GM12891 (cell line): ENCODE results near the gene CRTC3.

ENCODE experiments used
- POLR2A ChIP-seq: IDR thresholded peaks from 2 replicates; pipeline ENCODE4 v1.6.1; 2011; ENCODE audit warnings: low read depth, low read length, control low read depth
- POLR2AphosphoS5 ChIP-seq: IDR thresholded peaks from 2 replicates; pipeline ENCODE4 v1.6.1; 2011; ENCODE audit warnings: low read depth, low read length, control low read depth
- POU2F2 ChIP-seq: IDR thresholded peaks from 2 replicates; pipeline ENCODE4 v1.6.1; 2011; ENCODE audit warnings: low read depth, mild to moderate bottlenecking, control low read depth, low read length, moderate library complexity
- TAF1 ChIP-seq: IDR thresholded peaks from 2 replicates; pipeline ENCODE4 v1.6.1; 2011; ENCODE audit warnings: low read depth, low read length, control low read depth

DNA sequence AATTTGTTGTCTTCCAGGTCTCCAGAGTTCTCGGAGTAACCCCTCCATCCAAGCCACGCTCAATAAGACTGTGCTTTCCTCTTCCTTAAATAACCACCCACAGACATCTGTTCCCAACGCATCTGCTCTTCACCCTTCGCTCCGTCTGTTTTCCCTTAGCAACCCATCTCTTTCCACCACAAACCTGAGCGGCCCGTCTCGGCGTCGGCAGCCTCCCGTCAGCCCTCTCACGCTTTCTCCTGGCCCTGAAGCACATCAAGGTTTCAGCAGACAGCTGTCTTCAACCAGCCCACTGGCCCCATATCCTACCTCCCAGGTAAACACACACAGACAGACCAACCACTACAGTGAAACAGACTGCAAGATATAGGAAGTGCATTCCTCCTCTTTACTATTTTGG, 99.5 kb downstream of the CRTC3 start:
- no peak for TF ChIP-seq POLR2AphosphoS5
- TF ChIP-seq POLR2A = no peak
- TF ChIP-seq POU2F2 = no peak
- no peak for TF ChIP-seq TAF1
